HepG2 (cell line): Measurements from ENCODE around the gene TMEM209. TPM values are rescaled to one million over a fixed set of nuclear protein-coding genes. Genes with fewer than 3 reads are reported as not detected.

Source experiments
- ATAC-seq: fragments of 200-7000 bp; cut with Tn5 transposase; 3 replicates; pipeline ENCODE4 v1.9.1; 2020; ENCODE audit warnings: mild to moderate bottlenecking, moderate library complexity
- BruUV-seq: library from RNA; stranded (reverse); fragments of 400-500 nt; replicated peaks from 2 replicates; lab custom pipeline; 2021; lab: Mats Ljungman, UMichigan
- CTCF ChIA-PET: fragments of 300-600 bp; formaldehyde crosslinking; extraction: SDS; loops from one replicate; lab custom pipeline; 2021; ENCODE audit warnings: low total read pairs, inconsistent platforms, low intra/inter-chr PET ratio; lab: Yijun Ruan, JAX
- POLR2A ChIA-PET: fragments of 350-600 bp; sonication (Branson Sonifier 250); formaldehyde crosslinking; loops from one replicate; lab custom pipeline; 2020; ENCODE audit warnings: antibody characterized with exemption, inconsistent platforms; lab: Yijun Ruan, JAX
- DNase-seq: peaks from one replicate; pipeline ENCODE4 v3.0.0-alpha.2; 2015; ENCODE audit warnings: low spot score
- FAIRE-seq: peaks from 3 replicates; lab custom pipeline; 2011; peaks lifted over from hg19 to GRCh38; lab: Jason Lieb, UNC
- H2AFZ ChIP-seq: one replicate; pipeline ENCODE4 v1.6.1; 2011; ENCODE audit warnings: low read length, inconsistent platforms
- H3K27ac ChIP-seq: fragments of 300-600 bp; 3 replicates; pipeline ENCODE4 v1.8.0; 2011; ENCODE audit warnings: mixed run types, mild to moderate bottlenecking, mixed read lengths, low read length, inconsistent platforms; ENCODE audit not compliant: insufficient read depth; ENCODE audit errors: extremely low read length
- H3K27me3 ChIP-seq, 2 experiments: fragments of 200-600 bp in 1 of 2; 2 replicates in 1 of 2; 3 replicates in 1 of 2; pipeline versions ENCODE4 v1.6.0 to v1.8.0; 2011; ENCODE audit warnings: low read length in 2 of 2, mild to moderate bottlenecking in 2 of 2, moderate library complexity in 2 of 2, inconsistent platforms in 1 of 2; ENCODE audit not compliant: insufficient read depth in 2 of 2, control insufficient read depth in 1 of 2
- H3K36me3 ChIP-seq, 2 experiments: fragments of 200-600 bp in 1 of 2; replicated peaks in 1 of 2; 2 replicates in 1 of 2; 3 replicates in 1 of 2; pipeline versions ENCODE4 v1.5.1 to v1.8.0; 2011; ENCODE audit warnings: low read length in 2 of 2, inconsistent platforms in 1 of 2; ENCODE audit not compliant: insufficient read depth in 2 of 2, control insufficient read depth in 1 of 2
- H3K4me1 ChIP-seq: 2 replicates; pipeline ENCODE4 v1.5.1; 2012; ENCODE audit warnings: low read length, inconsistent platforms; ENCODE audit not compliant: insufficient read depth
- H3K4me2 ChIP-seq: 2 replicates; pipeline ENCODE4 v1.6.0; 2011; ENCODE audit warnings: low read depth, low read length, inconsistent platforms
- H3K4me3 ChIP-seq, 3 experiments: fragments of 200-600 bp in 1 of 3; sonication (generic), shearing (Covaris generic) in 1 of 3; replicated peaks in 1 of 3; 2 replicates each; pipeline ENCODE4 v1.5.1; 2011 to 2016; ENCODE audit warnings: low read length in 3 of 3, inconsistent platforms in 2 of 3, low read depth in 2 of 3, mild to moderate bottlenecking in 2 of 3, control low read depth in 1 of 3, mixed read lengths in 1 of 3; ENCODE audit not compliant: insufficient read depth in 1 of 3
- H3K79me2 ChIP-seq: one replicate; pipeline ENCODE4 v1.6.1; 2011; ENCODE audit warnings: low read length, inconsistent platforms; ENCODE audit not compliant: insufficient read depth
- H3K9ac ChIP-seq: 2 replicates; pipeline ENCODE4 v1.6.0; 2011; ENCODE audit warnings: mild to moderate bottlenecking, low read depth, low read length, inconsistent platforms; ENCODE audit not compliant: insufficient read depth
- H3K9me3 ChIP-seq: 2 replicates; pipeline ENCODE4 v1.5.1; 2012; ENCODE audit warnings: mild to moderate bottlenecking, low read length
- H4K20me1 ChIP-seq: 2 replicates; pipeline ENCODE4 v1.6.0; 2011; ENCODE audit warnings: inconsistent platforms, mild to moderate bottlenecking, low read length, moderate library complexity; ENCODE audit not compliant: insufficient read depth
- CCAR2 ChIP-seq: fragments of 200-400 bp; formaldehyde crosslinking; optimal IDR thresholded peaks from 2 replicates; pipeline ENCODE3; 2018; ENCODE audit warnings: low read depth, mild to moderate bottlenecking, low read length, moderate library complexity
- CEBPG ChIP-seq: IDR thresholded peaks from 2 replicates; pipeline ENCODE4 v1.6.1; 2016
- DR1 ChIP-seq: sonication (generic); formaldehyde crosslinking; IDR thresholded peaks from 2 replicates; pipeline ENCODE4 v1.8.0; 2021; ENCODE audit warnings: mild to moderate bottlenecking, missing genetic modification reagents, inconsistent platforms
- KDM4B ChIP-seq: sonication (generic); formaldehyde crosslinking; IDR thresholded peaks from 2 replicates; pipeline ENCODE4 v1.4.0; 2020; ENCODE audit warnings: missing genetic modification reagents
- KLF16 ChIP-seq, 2 experiments: sonication (generic) in 1 of 2; formaldehyde crosslinking in 1 of 2; IDR thresholded peaks; 2 replicates each; pipeline versions ENCODE4 v1.6.1 to v1.8.0; 2016 to 2023; ENCODE audit warnings: missing genetic modification reagents in 2 of 2, missing compliant biosample characterization in 1 of 2
- PAX8 ChIP-seq: sonication (generic); formaldehyde crosslinking; IDR thresholded peaks from 2 replicates; pipeline ENCODE4 v1.8.0; 2022; ENCODE audit warnings: mild to moderate bottlenecking, missing genetic modification reagents, borderline replicate concordance
- SMC3 ChIP-seq: IDR thresholded peaks from 2 replicates; pipeline ENCODE4 v1.6.1; 2011; ENCODE audit warnings: low read length, improper control_type of control experiment
- SMYD3 ChIP-seq: sonication (generic); formaldehyde crosslinking; IDR thresholded peaks from 2 replicates; pipeline ENCODE4 v1.8.1; 2023; ENCODE audit warnings: mild to moderate bottlenecking, missing genetic modification reagents
- SP140L ChIP-seq: sonication (generic); formaldehyde crosslinking; IDR thresholded peaks from 2 replicates; pipeline ENCODE4 v1.4.0; 2020; ENCODE audit warnings: missing genetic modification reagents, borderline replicate concordance
- TARDBP ChIP-seq: sonication (generic); formaldehyde crosslinking; IDR thresholded peaks from 2 replicates; pipeline ENCODE4 v1.8.0; 2022; ENCODE audit warnings: mild to moderate bottlenecking, missing genetic modification reagents
- ZNF17 ChIP-seq: sonication (generic); formaldehyde crosslinking; IDR thresholded peaks from 2 replicates; pipeline ENCODE4 v1.5.0; 2020; ENCODE audit warnings: mild to moderate bottlenecking, missing genetic modification reagents
- ZNF333 ChIP-seq: sonication (generic); formaldehyde crosslinking; IDR thresholded peaks from 2 replicates; pipeline ENCODE4 v1.4.0; 2020; ENCODE audit warnings: mild to moderate bottlenecking, missing genetic modification reagents, borderline replicate concordance
- ZNF7 ChIP-seq: IDR thresholded peaks from 2 replicates; pipeline ENCODE4 v1.6.1; 2016; ENCODE audit warnings: missing biosample characterization, missing genetic modification reagents
- ZNF747 ChIP-seq: sonication (generic); formaldehyde crosslinking; IDR thresholded peaks from 2 replicates; pipeline ENCODE4 v1.8.1; 2023; ENCODE audit warnings: missing genetic modification reagents, mild to moderate bottlenecking, borderline replicate concordance
- ZNF781 ChIP-seq: sonication (generic); formaldehyde crosslinking; IDR thresholded peaks from 2 replicates; pipeline ENCODE4 v1.5.1; 2020; ENCODE audit warnings: borderline replicate concordance, mild to moderate bottlenecking, missing genetic modification reagents; ENCODE audit errors: not compliant biosample characterization
- WGBS: methylation state at CpG from one replicate; pipeline ENCODE4 v1.1.6; 2017; ENCODE audit warnings: low lambda C conversion rate; 5-methylcytosine and 5-hydroxymethylcytosine counted together
- in situ Hi-C: cut with HindIII; loops from 2 replicates; pipeline ENCODE4 v1.10.0; 2017; ENCODE audit warnings: low pct_unique_long_range_greater_than_20kb; ENCODE audit not compliant: extremely low pct_ligation_motif_present
- intact Hi-C: fragments of 100-400 bp; cut with micrococcal nuclease; formaldehyde crosslinking; loops from one replicate; pipeline ENCODE4 v1.10.0; 2022; ENCODE audit not compliant: unreplicated experiment
- polyA plus RNA-seq, 8 experiments: library from polyadenylated mRNA; depleted of rRNA in 3 of 8; stranded (reverse) in 7 of 8; unstranded in 1 of 8; fragments of >200 nt; fragmentation: Illumina TruSeq in 4 of 8; extraction: Trizol in 4 of 8; gene quantifications; 2 replicates each; pipeline versions ENCODE4 v1.2.1 to v1.2.3, GENCODE V29; 2011 to 2016; ENCODE audit warnings: low read depth in 4 of 8, missing spikeins in 1 of 8, mixed read lengths in 1 of 8; ENCODE audit not compliant: insufficient read depth in 1 of 8
- total RNA-seq, 5 experiments: library from RNA; depleted of rRNA; stranded (reverse); fragments of >200 nt; fragmentation: Illumina TruSeq; extraction: Trizol; gene quantifications; 2 replicates each; pipeline ENCODE4 v1.2.3, GENCODE V29; 2016; ENCODE audit warnings: low read depth in 1 of 5
- TF ChIP-seq, protein P1 (sequence below): sonication (generic); formaldehyde crosslinking; IDR thresholded peaks from 2 replicates; pipeline ENCODE4 v1.4.0; 2020; ENCODE audit warnings: missing genetic modification reagents, borderline replicate concordance
- TF ChIP-seq, protein P2 (sequence below): IDR thresholded peaks from 2 replicates; pipeline ENCODE4 v1.6.1; 2016; ENCODE audit warnings: mild to moderate bottlenecking, missing biosample characterization, missing genetic modification reagents
- TF ChIP-seq, protein P3 (sequence below): sonication (generic); formaldehyde crosslinking; IDR thresholded peaks from 2 replicates; pipeline ENCODE4 v1.5.0; 2020; ENCODE audit warnings: mild to moderate bottlenecking, missing genetic modification reagents

The TMEM209 gene
- total and polyA plus RNA-seq, 2 of the 13 experiments (the other 11 are each of a cell fraction or from before 2014, with no cell fraction given), result 14.5 to 15.6 TPM

DNA sequence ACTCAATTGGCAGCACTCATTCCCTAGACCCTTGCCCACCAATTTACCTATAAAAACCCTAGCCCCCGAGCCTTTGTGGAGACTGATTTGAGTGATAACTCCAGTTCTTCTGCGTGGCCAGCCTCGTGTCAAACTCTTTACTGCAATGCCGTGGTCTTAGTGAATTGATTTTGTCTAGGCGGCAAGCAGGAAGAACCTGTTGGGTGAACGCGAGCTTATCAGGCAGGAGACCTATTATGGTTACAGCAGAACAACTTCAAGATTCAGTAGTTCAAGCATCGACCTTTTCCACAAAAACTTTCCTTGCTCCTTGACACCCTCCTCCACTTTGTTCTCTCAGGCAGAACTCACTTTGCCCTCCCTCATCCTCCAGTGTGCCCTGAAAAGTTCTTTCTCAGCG, 14.7 kb upstream of the TMEM209 start:
- Histone ChIP-seq H3K4me2 (no peak overlapping the region), H3K4me1 (peaks cover 24% of the 10 kb centered on the region), H3K9ac (no peak overlapping the region), H3K27me3 (no peaks in the 10 kb centered on the region), H3K9me3 (no peaks in the 10 kb centered on the region), H3K36me3 (no peaks in the 10 kb centered on the region), H3K27ac (no peak overlapping the region), H3K4me3 (no peak overlapping the region), H3K79me2 (no peaks in the 10 kb centered on the region), H2AFZ (no peak overlapping the region), H4K20me1 (no peaks in the 10 kb centered on the region)
- 70% methylated on average over 9 of the region's 9 CpGs for WGBS
- CTCF ChIA-PET, result no interaction called here
- no peak for DNase-seq
- intact Hi-C loops, result no loop called here
- BruUV-seq, result no TSS peak
- in situ Hi-C loops, result no loop called here
- no peak for ATAC-seq
- POLR2A ChIA-PET, result no interaction called here
- no peak for FAIRE-seq
- TF ChIP-seq CEBPG (CRISPR knock-in tag) (no peak), ZNF7 (CRISPR knock-in tag) (no peak), SMC3 (no peak), CCAR2 (no peak), DR1 (no peak), TARDBP (no peak), ZNF781 (CRISPR knock-in tag) (no peak), ZNF747 (CRISPR knock-in tag) (no peak), SMYD3 (CRISPR knock-in tag) (no peak), KLF16 (CRISPR knock-in tag; IDR thresholded peaks at IDR 0.05) (no peak), PAX8 (CRISPR knock-in tag) (no peak), ZNF17 (no peak), ZNF333 (no peak), SP140L (CRISPR knock-in tag) (no peak), KDM4B (no peak)
- TF ChIP-seq, protein P1, sequence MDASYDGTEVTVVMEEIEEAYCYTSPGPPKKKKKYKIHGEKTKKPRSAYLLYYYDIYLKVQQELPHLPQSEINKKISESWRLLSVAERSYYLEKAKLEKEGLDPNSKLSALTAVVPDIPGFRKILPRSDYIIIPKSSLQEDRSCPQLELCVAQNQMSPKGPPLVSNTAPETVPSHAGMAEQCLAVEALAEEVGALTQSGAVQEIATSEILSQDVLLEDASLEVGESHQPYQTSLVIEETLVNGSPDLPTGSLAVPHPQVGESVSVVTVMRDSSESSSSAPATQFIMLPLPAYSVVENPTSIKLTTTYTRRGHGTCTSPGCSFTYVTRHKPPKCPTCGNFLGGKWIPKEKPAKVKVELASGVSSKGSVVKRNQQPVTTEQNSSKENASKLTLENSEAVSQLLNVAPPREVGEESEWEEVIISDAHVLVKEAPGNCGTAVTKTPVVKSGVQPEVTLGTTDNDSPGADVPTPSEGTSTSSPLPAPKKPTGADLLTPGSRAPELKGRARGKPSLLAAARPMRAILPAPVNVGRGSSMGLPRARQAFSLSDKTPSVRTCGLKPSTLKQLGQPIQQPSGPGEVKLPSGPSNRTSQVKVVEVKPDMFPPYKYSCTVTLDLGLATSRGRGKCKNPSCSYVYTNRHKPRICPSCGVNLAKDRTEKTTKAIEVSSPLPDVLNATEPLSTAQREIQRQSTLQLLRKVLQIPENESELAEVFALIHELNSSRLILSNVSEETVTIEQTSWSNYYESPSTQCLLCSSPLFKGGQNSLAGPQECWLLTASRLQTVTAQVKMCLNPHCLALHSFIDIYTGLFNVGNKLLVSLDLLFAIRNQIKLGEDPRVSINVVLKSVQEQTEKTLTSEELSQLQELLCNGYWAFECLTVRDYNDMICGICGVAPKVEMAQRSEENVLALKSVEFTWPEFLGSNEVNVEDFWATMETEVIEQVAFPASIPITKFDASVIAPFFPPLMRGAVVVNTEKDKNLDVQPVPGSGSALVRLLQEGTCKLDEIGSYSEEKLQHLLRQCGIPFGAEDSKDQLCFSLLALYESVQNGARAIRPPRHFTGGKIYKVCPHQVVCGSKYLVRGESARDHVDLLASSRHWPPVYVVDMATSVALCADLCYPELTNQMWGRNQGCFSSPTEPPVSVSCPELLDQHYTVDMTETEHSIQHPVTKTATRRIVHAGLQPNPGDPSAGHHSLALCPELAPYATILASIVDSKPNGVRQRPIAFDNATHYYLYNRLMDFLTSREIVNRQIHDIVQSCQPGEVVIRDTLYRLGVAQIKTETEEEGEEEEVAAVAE, result no peak
- TF ChIP-seq, protein P2, sequence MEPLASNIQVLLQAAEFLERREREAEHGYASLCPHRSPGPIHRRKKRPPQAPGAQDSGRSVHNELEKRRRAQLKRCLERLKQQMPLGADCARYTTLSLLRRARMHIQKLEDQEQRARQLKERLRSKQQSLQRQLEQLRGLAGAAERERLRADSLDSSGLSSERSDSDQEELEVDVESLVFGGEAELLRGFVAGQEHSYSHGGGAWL, result no peak
- TF ChIP-seq, protein P3, sequence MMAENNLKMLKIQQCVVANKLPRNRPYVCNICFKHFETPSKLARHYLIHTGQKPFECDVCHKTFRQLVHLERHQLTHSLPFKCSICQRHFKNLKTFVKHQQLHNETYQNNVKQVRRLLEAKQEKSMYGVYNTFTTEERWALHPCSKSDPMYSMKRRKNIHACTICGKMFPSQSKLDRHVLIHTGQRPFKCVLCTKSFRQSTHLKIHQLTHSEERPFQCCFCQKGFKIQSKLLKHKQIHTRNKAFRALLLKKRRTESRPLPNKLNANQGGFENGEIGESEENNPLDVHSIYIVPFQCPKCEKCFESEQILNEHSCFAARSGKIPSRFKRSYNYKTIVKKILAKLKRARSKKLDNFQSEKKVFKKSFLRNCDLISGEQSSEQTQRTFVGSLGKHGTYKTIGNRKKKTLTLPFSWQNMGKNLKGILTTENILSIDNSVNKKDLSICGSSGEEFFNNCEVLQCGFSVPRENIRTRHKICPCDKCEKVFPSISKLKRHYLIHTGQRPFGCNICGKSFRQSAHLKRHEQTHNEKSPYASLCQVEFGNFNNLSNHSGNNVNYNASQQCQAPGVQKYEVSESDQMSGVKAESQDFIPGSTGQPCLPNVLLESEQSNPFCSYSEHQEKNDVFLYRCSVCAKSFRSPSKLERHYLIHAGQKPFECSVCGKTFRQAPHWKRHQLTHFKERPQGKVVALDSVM (CRISPR knock-in tag), result no peak
